C4-2B (cell line): ENCODE measurements around the gene OAS1.

Experiments
- CTCF ChIP-seq: fragments of 450-650 bp; conservative IDR thresholded peaks from 2 replicates; pipeline ENCODE4 v1.5.1; 2017; ENCODE audit warnings: mild to moderate bottlenecking
- ZFX ChIP-seq: fragments of 450-650 bp; IDR thresholded peaks from 2 replicates; pipeline ENCODE4 v1.6.1; 2017

- TF ChIP-seq CTCF (no peak), ZFX (no peak)
Measured at GRCh38 chr12:112887550-112887949, 19.2 kb upstream of the OAS1 start.
